Stimulated activated CD4-positive, alpha-beta T cell treated with anti-CD3 and anti-CD28 coated beads, Interleukin-2, amount 100 ng/mL, for 48 hours (primary cell): ENCODE results near the gene VGLL2.

Source experiments
- DNase-seq, 2 donors: peaks; one replicate each; pipeline ENCODE4 v3.0.0-alpha.2; 2020

The VGLL2 gene

GRCh38 chr6:117269638-117270054 lies 4.3 kb downstream of the VGLL2 start:
- DNase-seq = no peak

- no peak for DNase-seq
Measured at GRCh38 chr6:117270055-117270842, 4.9 kb downstream of the VGLL2 start.

- DNase-seq = no peak
Measured at GRCh38 chr6:117270843-117271507, 5.6 kb downstream of the VGLL2 start.

- DNase-seq = no peak
Measured at GRCh38 chr6:117272032-117272866, 6.9 kb downstream of the VGLL2 start.

- no peak for DNase-seq
Measured at GRCh38 chr6:117272891-117273290, 7.5 kb downstream of the VGLL2 start.

GRCh38 chr6:117275205-117275604 lies 9.8 kb downstream of the VGLL2 start:
- DNase-seq = no peak

GRCh38 chr6:117275711-117276110 lies 10.4 kb downstream of the VGLL2 start:
- no peak for DNase-seq

- DNase-seq = no peak
Measured at GRCh38 chr6:117276778-117277316, 11.5 kb downstream of the VGLL2 start.

GRCh38 chr6:117280922-117281321 lies 15.6 kb downstream of the VGLL2 start:
- DNase-seq = no peak

GRCh38 chr6:117288083-117288715 lies 22.8 kb downstream of the VGLL2 start:
- no peak for DNase-seq

GRCh38 chr6:117290173-117290846 lies 25.0 kb downstream of the VGLL2 start:
- no peak for DNase-seq

- no peak for DNase-seq
Measured at GRCh38 chr6:117298941-117299340, 33.6 kb downstream of the VGLL2 start.

GRCh38 chr6:117303323-117303722 lies 38.0 kb downstream of the VGLL2 start:
- DNase-seq = no peak

- DNase-seq = no peak
Measured at GRCh38 chr6:117304446-117304845, 39.1 kb downstream of the VGLL2 start.

- no peak for DNase-seq
Measured at GRCh38 chr6:117306227-117306790, 41.0 kb downstream of the VGLL2 start.

GRCh38 chr6:117307655-117308054 lies 42.3 kb downstream of the VGLL2 start:
- no peak for DNase-seq

GRCh38 chr6:117309069-117309468 lies 43.7 kb downstream of the VGLL2 start:
- no peak for DNase-seq

- no peak for DNase-seq
Measured at GRCh38 chr6:117309611-117310010, 44.3 kb downstream of the VGLL2 start.

- DNase-seq = no peak
Measured at GRCh38 chr6:117311310-117311709, 46.0 kb downstream of the VGLL2 start.

- no peak for DNase-seq
Measured at GRCh38 chr6:117311726-117312125, 46.4 kb downstream of the VGLL2 start.

GRCh38 chr6:117317261-117317660 lies 51.9 kb downstream of the VGLL2 start:
- no peak for DNase-seq
